ENCODE results near the gene SIAE.
A peak's percentile ranks its signal among the peaks of the same experiment; 100 is the strongest.
"Not testable (repeated sequence)": the region's sequence is repeated elsewhere in the genome, so short reads cannot be mapped to it uniquely, and the experiment has no call there.

Gene SIAE

GRCh38 chr11:124622531-124623451 is 50.7 kb downstream of the SIAE start, which contains the start of gene TBRG1:
Gene TBRG1 (plus strand): TSS chr11:124622864. CDS start chr11:124623084, 220 bp downstream.
- peak; percentile 92 for DNase-seq

DNA sequence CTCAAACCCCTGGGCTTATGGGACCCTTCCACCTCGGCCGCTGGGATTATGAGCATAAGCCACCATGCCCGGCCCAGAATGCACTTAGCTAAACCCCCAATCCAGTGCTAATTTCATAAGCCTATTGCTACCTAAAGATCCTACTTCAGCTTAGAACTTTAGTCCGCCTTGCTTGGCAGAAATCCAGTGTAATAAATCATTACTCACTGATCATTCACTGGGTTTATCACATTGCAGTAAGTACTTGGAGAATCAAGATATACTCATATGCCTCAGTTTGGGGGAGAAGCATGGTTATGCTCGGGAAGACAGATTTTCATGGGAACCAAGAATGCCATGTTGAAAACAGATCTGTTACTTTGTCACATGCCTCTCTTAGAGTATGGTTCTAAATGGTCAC is 54.7 kb downstream of the SIAE start:
- no peak for DNase-seq

DNA sequence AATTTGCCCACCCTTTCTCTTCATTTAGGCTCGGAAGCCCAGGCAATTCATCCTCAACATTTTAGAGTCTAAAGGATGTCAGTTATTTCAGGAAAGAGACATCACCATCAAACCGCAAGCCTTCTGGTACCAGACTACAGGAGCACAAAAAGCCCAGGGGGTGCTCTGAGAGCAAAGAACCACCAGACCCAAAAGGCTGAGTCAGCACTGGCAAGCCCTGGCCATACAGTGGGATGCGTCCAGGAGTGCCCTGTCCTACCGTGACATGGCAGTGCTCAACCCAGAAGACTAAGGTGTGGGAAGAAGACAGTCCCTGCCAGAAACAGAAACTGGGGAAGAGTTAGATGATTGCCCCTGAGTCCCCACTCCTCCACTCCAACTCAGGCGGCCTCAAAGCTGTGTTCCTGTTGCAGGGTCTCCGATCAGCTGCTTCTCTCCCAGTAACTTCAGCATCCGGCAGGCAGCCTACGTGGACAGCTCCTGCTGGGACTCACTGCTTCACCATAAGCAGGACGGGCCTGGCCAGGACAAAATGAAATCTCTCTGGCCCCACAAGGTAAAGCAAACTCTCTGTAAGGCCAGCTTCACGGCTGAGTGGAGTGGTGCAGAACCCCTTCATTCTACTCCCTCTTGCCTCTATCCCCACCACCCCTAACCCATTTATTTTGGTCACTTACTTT is 60.8 kb downstream of the SIAE start:
- DNase-seq: no peak

GRCh38 chr11:124612045-124612444 is 61.5 kb downstream of the SIAE start:
- DNase-seq: peak; percentile 40

GRCh38 chr11:124611064-124611463 is 62.5 kb downstream of the SIAE start, which contains the start of gene PANX3:
Gene PANX3 (plus strand): TSS chr11:124611428. CDS start chr11:124611557, 129 bp downstream.
- no peak for DNase-seq

GRCh38 chr11:124610295-124610694 is 63.2 kb downstream of the SIAE start:
- no peak for DNase-seq

DNA sequence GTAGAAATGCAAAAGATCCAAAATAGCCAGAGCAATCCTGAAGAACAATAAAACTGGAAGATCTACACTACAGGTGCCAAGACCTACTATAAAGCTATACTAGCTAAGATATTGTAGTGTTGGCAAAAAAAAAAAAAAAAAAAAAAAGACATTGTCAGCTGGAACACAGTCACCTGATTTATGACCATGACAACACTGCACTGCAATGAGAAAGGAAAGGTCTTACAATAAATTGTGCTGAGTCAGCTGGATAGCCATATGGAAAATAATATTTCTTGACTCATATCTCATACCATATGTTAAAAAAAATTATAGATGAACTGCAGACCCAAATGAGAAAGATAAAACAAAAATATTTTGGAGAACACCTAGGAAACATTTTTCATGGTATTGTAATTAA is 65.4 kb downstream of the SIAE start:
- DNase-seq: no peak

GRCh38 chr11:124605719-124606118 is 67.8 kb downstream of the SIAE start:
- no peak for DNase-seq

DNA sequence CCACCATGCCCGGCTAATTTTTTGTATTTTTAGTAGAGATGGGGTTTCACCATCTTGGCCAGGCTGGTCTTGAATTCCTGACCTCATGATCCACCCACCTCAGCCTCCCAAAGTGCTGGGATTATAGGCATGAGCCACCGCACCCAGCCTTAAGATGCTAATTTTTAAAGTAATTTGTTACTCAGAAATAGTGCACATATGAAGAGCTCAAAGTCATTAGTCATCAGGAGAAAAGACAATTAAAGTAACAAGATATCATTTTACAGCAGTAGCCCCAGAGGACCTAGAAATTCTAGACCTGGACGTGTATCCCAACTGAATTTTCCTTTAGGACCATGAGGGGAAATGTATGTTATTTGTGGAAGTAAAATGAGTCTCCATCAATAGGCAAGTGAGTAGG is 70.8 kb downstream of the SIAE start:
- DNase-seq: not testable (repeated sequence)

GRCh38 chr11:124602193-124602592 is 71.3 kb downstream of the SIAE start:
- DNase-seq: no peak

- no peak for DNase-seq
These were observed 72.8 kb downstream of the SIAE start for GRCh38 chr11:124600621-124601320.

DNA sequence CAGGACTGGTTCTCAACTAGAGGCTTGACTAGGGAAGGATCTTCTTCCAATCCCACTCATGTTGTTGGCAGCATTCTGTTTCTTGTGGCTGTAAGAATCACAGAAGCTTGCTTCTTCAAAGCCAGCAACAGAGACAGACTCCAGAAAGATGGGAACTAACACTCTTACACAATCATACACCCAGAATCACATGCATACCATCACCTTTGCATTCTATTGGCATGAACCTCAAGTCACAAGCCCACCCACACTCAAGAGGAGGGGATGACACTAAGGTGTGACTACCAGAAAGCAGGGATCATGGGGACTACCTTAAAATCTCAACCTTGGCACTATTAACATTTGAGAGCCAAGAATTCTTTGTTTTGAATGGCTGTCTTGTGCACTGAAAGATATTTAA is 75.9 kb downstream of the SIAE start:
- DNase-seq: no peak

- DNase-seq: no peak
These were observed 78.2 kb downstream of the SIAE start for GRCh38 chr11:124595302-124595701.

GRCh38 chr11:124592627-124593026 is 80.9 kb downstream of the SIAE start:
- DNase-seq: no peak

DNA sequence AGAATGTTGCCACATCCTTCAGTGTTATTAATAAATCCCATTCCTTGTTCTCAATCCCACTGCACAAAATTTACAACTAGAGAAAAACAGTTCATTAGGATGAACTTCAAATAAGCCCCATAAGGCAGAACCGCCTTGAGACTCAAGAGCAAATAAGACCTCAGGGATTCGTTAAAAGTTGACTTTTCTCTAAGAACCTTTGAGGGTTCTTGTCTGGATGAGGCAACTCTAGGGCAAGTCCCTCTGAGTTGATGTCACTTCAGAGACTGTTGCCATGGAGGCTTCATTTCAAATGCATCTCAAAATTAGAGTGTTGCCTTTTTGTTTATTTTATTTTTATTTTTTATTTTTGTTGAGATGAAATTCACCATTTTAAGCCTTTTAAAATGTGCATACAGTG is 82.1 kb downstream of the SIAE start:
- DNase-seq: no peak

- DNase-seq: peak; percentile 51
These were observed 87.2 kb downstream of the SIAE start for GRCh38 chr11:124586238-124586860.

- DNase-seq: no peak
These were observed 88.7 kb downstream of the SIAE start for GRCh38 chr11:124584681-124585372.

DNA sequence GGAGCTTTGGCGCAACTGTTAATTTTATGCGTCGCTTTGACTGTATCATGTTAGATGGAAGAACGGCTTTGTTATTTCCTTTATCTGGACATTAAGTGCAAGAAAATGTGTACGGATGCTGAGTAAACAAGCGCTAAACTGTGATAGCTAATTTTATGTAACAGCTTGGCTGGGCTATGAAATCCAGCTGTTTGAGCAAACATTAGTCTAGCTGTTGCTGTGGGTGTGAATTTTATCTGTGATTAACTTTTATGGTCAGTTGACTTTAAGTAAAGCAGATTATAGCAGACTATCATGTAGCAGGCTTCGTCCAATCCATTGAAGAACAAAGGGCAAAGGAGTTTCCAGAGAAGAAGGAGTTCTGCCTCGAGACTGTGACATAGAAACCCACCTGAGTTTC is 89.8 kb downstream of the SIAE start:
- DNase-seq: no peak

All from DMS79 treated with DMSO at 0.1 percent for 48 hours (cell line).